DMS153 treated with DMSO at 0.1 percent for 48 hours (cell line): ENCODE data around the gene RBP3.

Source experiments
- DNase-seq: peaks from one replicate; lab custom pipeline; 2025; ENCODE audit not compliant: unreplicated experiment; lab: John Stamatoyannopoulos, UW

Gene RBP3

GRCh38 chr10:47348138-47348651 lies at the start of gene RBP3:
Gene RBP3, plus strand, starts transcription at chr10:47348363. Its CDS starts 122 bp downstream, at chr10:47348485.
- DNase-seq: no peak

GRCh38 chr10:47298715-47299114 lies 49.4 kb upstream of the RBP3 start:
- DNase-seq: no peak

- DNase-seq: no peak
Observed at GRCh38 chr10:47299611-47300428, 48.3 kb upstream of the RBP3 start, which contains the start of gene GDF10. Gene GDF10, plus strand, starts transcription at chr10:47300197. Its CDS starts 455 bp downstream, at chr10:47300652.

GRCh38 chr10:47300429-47300931 lies 47.7 kb upstream of the RBP3 start:
- no peak for DNase-seq

GRCh38 chr10:47301833-47302232 lies 46.3 kb upstream of the RBP3 start:
- no peak for DNase-seq

- DNase-seq: no peak
Observed at GRCh38 chr10:47303105-47303504, 45.1 kb upstream of the RBP3 start.

- DNase-seq: no peak
Observed at GRCh38 chr10:47303866-47304265, 44.3 kb upstream of the RBP3 start.

- DNase-seq: no peak
Observed at GRCh38 chr10:47305566-47305965, 42.6 kb upstream of the RBP3 start.

GRCh38 chr10:47306387-47307210 lies 41.6 kb upstream of the RBP3 start:
- no peak for DNase-seq

- no peak for DNase-seq
Observed at GRCh38 chr10:47307381-47307780, 40.8 kb upstream of the RBP3 start.

- DNase-seq: no peak
Observed at GRCh38 chr10:47308775-47309174, 39.4 kb upstream of the RBP3 start.

- no peak for DNase-seq
Observed at GRCh38 chr10:47309408-47310089, 38.6 kb upstream of the RBP3 start.

GRCh38 chr10:47310090-47310505 lies 38.1 kb upstream of the RBP3 start:
- DNase-seq: no peak

GRCh38 chr10:47311193-47311931 lies 36.8 kb upstream of the RBP3 start:
- DNase-seq: peak; percentile 35

GRCh38 chr10:47311932-47312662 lies 36.1 kb upstream of the RBP3 start:
- peak; percentile 70 for DNase-seq

GRCh38 chr10:47312663-47312995 lies 35.5 kb upstream of the RBP3 start:
- no peak for DNase-seq

GRCh38 chr10:47314416-47314970 lies 33.7 kb upstream of the RBP3 start:
- no peak for DNase-seq

- DNase-seq: no peak
Observed at GRCh38 chr10:47315421-47315820, 32.7 kb upstream of the RBP3 start.

- DNase-seq: no peak
Observed at GRCh38 chr10:47316131-47316530, 32.0 kb upstream of the RBP3 start.
